GM21786 (cell line): ENCODE data around the gene METRN.
"Not testable (repeated sequence)": the region's sequence is repeated elsewhere in the genome, so short reads cannot be mapped to it uniquely, and the experiment has no call there.

Experiments used
- ATAC-seq: cut with Tn5 transposase; IDR thresholded peaks from one replicate; pipeline ENCODE4 v1.9.1; 2021; ENCODE audit not compliant: unreplicated experiment

The METRN gene

GRCh38 chr16:691242-691641, 23.7 kb upstream of the METRN start:
- ATAC-seq = not testable (repeated sequence)

- ATAC-seq = no peak
Observed at GRCh38 chr16:692356-693108, 22.4 kb upstream of the METRN start.

DNA sequence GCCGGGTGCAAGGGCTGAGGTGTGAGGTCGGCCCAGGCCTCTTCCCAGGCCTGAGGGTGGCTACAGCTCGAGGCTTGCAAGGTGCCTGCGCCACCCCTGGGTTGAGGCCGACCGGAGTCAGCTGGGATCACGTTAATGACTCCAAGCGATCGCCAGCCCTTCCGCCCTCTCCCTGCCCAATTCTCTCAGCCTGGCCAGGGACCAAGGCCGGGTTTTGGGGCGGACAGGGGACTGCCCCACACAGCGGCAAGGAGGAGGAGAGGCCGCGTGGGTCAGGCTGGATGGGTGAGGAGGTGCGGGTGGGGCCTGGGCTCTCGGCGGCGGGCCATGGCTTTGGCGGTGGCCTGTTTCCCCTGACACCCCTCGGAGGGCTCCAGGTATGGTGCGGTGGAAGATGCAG, 21.6 kb upstream of the METRN start:
- ATAC-seq = no peak

- ATAC-seq = no peak
Observed at GRCh38 chr16:693766-694165, 21.2 kb upstream of the METRN start.

GRCh38 chr16:694187-694862, 20.6 kb upstream of the METRN start:
- no peak for ATAC-seq

DNA sequence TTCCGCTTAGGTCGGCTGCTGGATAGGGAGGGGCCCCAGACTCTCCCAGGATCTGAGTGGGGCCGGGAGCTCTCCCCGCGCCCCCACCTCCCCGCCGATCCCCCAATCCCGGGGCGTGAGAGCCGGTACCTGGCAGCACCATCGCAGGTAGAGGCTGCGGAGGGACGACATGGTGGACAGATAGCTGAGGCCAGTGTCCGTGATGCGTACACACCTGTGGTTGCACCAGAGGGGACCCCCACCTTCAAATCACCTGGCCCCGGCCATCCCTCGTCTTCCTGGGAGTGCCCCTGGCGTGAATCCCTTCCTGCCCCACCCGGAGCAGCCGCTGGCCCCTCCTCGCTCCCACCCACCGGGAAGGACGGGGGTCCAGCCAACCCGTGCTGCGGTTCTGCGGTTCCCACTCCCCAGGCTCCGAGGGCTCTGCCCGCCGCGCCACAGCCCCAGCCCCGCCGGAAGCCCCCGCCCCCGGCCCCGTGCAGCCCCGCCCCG, 20.0 kb upstream of the METRN start:
- ATAC-seq = no peak

DNA sequence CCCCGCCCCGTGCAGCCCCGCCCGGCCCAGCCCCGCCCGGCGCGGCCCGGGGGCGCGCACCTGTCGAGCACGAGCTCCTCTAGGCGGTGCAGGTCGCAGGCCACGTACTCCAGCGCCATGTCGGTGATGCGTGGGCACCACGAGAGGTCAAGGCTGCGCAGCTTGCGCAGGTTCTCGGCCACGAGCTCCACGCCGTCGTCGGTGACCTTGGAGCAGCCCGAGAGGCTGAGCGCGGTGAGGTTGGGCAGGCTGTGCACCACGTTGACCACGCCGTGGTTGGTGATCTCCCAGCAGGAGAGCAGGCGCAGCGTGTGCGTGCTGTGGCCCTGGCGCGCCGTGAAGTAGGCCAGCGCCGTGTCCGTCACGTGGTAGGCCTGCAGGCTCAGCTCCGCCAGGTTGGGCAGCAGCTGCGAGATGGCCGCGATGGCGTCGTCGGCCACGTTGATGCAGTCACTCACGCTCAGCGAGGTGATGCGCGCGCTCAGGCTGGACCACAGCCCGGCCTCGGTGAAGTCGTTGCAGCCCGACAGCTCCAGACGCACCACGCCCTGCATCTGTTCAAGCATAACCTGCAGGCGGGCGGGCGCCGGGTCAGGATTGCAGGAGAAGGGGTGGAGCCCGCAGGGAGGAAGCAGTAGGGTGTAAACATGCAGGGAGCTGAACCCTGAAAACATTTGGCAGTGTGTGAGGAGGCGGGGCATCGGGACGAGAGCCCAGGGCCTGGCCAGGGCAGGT, 19.4 kb upstream of the METRN start:
- ATAC-seq = no peak

DNA sequence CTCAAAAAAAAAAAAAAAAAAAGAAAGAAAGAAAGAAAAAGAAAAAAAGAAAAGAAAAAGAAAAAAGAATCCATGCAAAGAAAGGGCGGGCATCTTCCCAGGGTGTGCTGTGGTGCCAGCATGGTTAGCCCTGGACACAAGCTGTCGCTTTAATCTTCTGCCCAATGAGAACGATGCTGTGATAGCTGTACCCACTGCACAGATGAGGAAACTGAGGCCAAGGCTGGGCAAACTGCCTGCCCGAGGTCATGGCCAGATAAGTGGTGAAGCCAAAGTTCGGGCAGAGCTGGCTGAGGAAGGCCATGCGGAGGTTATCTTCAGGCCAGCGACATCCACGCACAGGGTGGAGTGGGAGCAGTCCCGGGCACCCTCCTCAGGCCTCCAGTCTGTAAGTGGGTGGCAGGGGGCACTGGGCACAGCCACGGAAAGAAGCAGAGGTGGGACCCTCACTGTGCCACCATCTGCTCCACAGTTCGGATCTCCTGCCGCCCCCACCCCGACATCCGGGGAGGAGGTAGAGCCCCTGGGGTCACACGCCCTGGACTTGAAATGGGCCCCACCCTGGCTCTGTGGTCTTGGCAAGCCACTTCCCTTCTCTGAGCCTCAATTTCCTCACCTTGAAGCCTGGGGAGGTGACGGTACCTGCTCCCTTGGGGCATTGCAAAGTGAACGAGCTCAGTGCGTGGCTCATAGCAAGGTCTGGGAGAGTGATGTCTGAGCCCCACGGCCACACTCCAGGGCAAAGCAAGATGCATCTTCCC, 15.8 kb upstream of the METRN start:
- ATAC-seq = no peak

DNA sequence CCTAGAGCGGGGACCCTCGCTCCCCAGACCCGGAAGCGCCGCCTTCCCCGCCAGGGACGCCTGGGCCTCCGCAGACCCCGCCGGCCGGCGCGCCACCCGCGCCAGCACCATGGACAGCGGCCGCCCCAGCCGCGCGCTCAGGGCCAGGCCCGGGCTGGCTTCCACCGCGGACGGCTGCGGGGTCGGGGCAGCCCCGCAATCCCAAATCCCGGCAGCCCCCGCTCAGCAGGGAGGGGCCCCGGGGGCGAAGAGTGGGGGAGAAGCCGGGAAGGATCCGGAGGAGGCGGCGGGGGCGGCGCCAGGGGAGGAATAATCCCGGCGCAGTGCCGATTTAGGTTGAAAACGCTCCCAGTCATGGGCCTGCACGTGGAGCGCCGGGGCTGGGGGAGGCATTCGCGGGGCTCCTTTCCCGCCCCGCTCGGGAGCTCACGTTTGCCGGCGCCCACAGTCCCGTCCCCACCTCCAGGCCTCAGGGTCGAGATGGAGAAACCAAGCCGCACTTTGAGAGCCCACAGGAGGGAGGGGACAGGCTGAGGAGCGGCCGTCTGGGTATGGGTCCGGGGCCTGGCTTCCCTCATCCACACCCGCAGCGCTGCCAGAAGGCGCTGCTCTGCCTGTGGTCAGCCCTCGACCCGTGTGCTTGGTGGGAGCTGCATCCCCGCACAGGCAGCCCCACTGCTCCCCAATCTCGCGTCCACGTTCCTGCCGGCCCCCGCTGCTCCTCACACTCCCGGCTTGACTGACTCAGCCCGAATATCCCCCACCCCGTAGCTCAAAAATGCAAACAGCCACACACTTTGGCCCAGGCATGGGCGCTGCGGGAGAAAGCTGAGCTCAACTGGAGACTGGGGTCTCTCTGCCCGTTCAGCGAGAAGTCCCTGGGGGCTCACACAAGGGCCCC, 14.0 kb upstream of the METRN start:
- ATAC-seq = no peak

- ATAC-seq = no peak
Observed at GRCh38 chr16:702341-702740, 12.6 kb upstream of the METRN start.

DNA sequence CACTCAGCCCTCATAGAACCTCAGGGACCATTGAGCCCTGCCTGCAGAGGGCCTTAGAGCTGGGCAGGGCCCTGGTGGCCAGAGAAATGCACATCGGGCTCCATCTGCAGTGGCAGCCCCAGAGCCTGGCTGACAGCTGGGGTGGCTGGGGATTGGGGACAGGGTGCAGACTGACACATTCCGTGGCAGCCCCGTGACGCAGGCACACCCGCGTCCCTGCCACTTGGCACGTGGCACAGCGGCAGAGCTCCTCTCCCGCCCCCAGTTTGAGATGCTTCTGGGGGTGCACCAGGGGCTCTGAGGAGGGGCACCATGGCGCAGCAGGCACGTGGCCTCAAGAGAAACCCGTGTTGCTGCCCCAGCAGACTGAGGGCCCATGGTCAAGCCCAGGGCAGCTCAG, 11.5 kb upstream of the METRN start:
- ATAC-seq = no peak

DNA sequence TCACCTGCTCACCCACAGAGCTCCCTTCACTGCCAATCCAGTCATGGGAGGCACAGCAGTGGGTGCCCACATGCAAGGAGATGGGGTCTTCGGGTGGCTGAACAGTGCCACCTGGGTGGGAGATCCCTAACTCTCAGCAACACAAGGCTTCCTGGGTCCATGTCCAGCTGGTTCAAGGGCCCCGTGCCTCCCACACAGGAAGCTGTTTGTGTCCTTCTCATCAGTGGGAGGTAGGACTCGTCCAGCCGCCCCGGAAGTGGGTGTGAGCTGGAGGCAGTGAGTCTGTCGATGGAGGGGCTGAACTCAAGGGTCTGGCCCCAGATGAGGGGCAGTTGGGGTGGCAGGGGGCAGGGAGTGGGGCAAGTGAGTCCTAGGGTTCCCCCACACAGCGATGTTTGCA, 10.9 kb upstream of the METRN start:
- no peak for ATAC-seq

- ATAC-seq = no peak
Observed at GRCh38 chr16:704552-705380, 10.2 kb upstream of the METRN start.

DNA sequence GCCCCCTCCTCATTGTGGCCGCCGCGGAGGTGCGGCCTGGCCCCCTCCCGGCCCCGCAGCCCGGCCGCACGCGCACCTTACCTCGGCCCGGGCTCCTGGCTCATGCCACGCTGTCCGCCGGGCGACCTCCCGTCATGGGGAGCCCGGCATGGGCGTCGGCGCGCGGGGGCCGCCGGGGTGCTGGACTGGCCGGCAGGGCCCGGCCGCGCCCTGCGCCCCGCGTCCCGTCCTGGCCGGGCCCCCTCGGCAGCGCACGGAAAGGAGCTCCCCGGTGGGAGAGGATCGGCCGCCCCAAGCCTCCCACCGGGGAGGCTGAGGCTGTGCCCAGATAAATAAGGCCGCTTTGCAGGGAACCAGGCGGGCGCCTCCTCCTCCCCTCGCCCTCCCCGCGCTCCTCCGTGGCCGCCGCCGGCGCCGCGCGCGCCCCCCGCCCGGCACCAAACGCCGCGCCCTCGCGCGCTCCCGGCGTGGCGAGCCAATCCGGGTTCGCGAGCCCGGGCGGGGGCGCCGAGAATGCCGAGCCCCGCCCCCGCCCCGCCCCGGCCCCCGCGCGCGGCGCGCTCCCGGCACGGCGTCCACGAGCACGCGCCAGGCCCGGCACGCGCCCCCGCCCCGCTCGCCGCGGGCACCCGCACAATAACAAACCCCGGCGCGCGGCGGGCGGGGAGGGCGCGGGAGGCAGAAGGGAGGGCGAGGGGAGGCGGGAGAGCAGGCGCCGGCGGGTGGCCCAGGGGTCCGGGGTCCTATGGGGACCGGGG, 9.3 kb upstream of the METRN start, which contains the start of gene FBXL16:
Gene FBXL16 (minus strand): TSS at position 371 of the 758 bp plus-strand sequence. CDS start 8,396 bp downstream, outside the sequence.
- ATAC-seq = no peak

DNA sequence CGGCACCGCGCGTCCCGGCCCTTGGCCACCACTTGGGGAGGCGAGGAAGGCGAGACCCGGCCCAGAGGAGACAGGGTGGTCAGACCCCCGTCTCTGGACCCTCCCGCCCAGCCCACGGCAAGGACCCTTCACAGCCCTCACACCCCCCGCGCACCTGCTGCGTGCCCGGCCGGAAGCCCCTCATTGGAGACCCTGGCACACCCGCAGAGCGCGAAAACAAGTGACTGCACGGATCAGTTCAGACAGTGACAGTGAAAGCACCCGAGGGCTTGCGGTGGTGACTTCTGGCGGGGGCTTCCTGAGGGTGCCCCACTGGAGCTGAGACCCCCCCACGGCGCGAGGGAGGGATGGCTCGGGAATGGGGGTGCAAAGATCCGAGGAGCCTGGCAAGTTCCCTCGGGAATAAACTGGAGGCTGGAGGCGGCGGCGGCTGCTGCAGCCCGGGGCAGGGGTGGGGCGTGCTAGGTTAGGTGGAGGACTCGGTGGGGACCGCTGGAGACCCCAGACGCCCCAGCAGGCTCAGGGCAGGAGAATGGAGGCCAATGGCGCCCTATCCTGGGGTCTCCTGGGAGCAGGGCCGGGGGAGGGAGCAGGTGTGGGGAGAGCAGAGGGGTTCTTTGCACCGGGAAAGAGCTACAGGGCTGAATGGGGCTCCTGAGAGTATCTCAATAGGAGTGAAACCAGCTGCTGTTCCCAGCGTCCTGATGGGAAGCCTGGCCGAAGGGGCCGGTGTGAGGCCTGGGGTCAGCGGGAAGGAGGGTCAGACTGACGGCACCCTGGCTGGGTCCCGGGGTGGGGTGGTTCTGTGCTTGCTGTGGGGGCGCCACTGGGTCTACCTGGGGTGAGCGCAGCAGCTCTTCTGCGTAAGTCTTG, 8.5 kb upstream of the METRN start:
- ATAC-seq = no peak

DNA sequence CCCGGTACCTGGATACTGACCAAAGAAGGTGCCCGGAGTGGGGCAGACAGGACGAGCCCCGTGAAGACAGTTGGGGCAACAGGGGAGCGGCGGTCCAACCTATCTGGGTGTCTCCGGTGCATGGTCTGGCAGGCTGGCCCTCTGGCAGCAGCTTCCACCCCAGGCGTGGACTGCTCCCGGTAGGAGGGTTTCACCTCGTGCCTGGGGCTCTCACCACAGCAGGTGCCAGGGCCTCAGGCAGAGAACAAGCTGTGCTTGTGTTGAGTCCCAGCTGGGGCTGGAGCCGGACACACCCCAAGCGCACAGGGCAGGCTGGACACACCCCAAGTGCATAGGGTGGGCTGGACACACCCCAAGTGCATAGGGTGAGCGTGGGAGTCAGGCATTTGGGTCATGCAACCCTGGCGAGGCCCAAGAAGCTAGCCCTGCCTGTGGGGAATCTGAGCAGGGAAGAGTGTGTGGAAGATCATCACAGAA, 7.8 kb upstream of the METRN start:
- ATAC-seq = no peak

- ATAC-seq = no peak
Observed at GRCh38 chr16:708019-708418, 6.9 kb upstream of the METRN start.
